ENCODE results near the gene GPD1L. TPM values are rescaled to one million over a fixed set of nuclear protein-coding genes. Genes with fewer than 3 reads are reported as not detected.

GPD1L gene
- total and polyA plus RNA-seq, 2 donors from 2014 or later, result 31.1 to 35.5 TPM

DNA sequence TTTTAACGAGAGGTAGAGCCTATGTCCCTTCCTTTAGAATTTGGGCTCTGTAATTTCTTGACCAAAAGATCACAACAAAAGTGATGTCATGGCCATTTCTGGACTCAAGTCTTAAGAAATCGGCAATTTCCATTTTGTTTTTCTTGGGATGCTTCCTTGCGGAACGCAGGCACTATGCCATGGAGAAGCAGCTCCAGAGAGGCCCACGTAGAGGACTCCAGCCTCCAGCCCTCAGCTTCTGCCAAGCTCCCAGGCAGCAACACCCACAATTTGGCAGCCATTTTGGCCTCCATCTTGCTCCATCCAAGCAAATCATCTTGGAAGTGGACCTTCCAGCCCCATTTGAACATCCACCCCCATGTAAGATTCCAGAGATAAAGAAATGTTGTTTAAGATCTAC lies 6.0 kb upstream of the GPD1L start:
- no peaks in the 10 kb centered on the region for H3K4me1 ChIP-seq (ENCODE audit: control insufficient read depth in 2 of 3, insufficient read depth in 2 of 3, low read depth in 1 of 3, low read length in 3 of 3)
- FAIRE-seq (no peak), DNase-seq (no peak)
- intact Hi-C loops (cut with DNase I), result no loop called here
- TF ChIP-seq, protein P1, sequence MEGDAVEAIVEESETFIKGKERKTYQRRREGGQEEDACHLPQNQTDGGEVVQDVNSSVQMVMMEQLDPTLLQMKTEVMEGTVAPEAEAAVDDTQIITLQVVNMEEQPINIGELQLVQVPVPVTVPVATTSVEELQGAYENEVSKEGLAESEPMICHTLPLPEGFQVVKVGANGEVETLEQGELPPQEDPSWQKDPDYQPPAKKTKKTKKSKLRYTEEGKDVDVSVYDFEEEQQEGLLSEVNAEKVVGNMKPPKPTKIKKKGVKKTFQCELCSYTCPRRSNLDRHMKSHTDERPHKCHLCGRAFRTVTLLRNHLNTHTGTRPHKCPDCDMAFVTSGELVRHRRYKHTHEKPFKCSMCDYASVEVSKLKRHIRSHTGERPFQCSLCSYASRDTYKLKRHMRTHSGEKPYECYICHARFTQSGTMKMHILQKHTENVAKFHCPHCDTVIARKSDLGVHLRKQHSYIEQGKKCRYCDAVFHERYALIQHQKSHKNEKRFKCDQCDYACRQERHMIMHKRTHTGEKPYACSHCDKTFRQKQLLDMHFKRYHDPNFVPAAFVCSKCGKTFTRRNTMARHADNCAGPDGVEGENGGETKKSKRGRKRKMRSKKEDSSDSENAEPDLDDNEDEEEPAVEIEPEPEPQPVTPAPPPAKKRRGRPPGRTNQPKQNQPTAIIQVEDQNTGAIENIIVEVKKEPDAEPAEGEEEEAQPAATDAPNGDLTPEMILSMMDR (IDR thresholded peaks at IDR 0.05; ENCODE audit: borderline replicate concordance, extremely low read depth, insufficient read depth), result no peak
- no peak overlapping the region for H3K4me3 ChIP-seq (ENCODE audit: low read length in 3 of 3)
- H3K9me3 ChIP-seq (ENCODE audit: control insufficient read depth in 2 of 3, insufficient read depth in 1 of 3, low read length in 3 of 3), result peaks cover 0 to 12% (median 0%) of the 10 kb centered on the region in 3 donors
- H3K27ac ChIP-seq (ENCODE audit: low read depth in 2 of 2, low read length in 2 of 2), result no peak overlapping the region
- H3K36me3 ChIP-seq (ENCODE audit: control insufficient read depth in 2 of 3, insufficient read depth in 3 of 3, low read length in 3 of 3), result no peaks in the 10 kb centered on the region
- no peaks in the 10 kb centered on the region for H3K27me3 ChIP-seq (ENCODE audit: control insufficient read depth, insufficient read depth, low read length)
- H3K9ac ChIP-seq (ENCODE audit: low read length in 3 of 3), result no peak overlapping the region

DNA sequence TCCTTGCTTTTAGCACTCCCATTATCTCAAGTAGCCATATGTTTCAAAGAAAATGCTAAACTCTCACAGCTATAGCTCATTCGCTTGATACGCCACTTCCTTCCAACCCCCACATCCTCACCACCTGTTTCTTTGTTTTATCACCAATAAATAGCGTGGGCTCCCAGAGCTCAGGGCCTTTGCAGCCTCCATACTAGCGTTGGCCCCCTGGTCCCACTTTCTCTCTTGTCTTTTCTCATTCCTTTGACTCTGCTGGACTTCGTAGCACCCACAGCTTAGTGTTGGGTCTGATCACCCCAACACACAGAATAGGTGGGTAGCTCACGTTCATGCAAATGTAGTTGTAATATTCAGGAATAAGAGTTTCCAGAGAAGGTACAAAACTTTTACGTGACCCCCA lies 4.1 kb upstream of the GPD1L start:
- intact Hi-C loops (cut with DNase I), result no loop called here
- Histone ChIP-seq H3K4me3 (ENCODE audit: low read length in 3 of 3) (no peak overlapping the region), H3K36me3 (ENCODE audit: control insufficient read depth in 2 of 3, insufficient read depth in 3 of 3, low read length in 3 of 3) (no peaks in the 10 kb centered on the region), H3K9ac (ENCODE audit: low read length in 3 of 3) (no peak overlapping the region), H3K27ac (ENCODE audit: low read depth in 2 of 2, low read length in 2 of 2) (no peak overlapping the region), H3K27me3 (ENCODE audit: control insufficient read depth, insufficient read depth, low read length) (no peaks in the 10 kb centered on the region), H3K9me3 (ENCODE audit: control insufficient read depth in 2 of 3, insufficient read depth in 1 of 3, low read length in 3 of 3) (peaks cover 0 to 12% (median 0%) of the 10 kb centered on the region in 3 donors), H3K4me1 (ENCODE audit: control insufficient read depth in 2 of 3, insufficient read depth in 2 of 3, low read depth in 1 of 3, low read length in 3 of 3) (peaks cover 0 to 5% (median 4%) of the 10 kb centered on the region in 3 donors)
- DNase-seq, result no peak
- TF ChIP-seq, protein P1 (IDR thresholded peaks at IDR 0.05; ENCODE audit: borderline replicate concordance, extremely low read depth, insufficient read depth), result no peak
- FAIRE-seq, result no peak

DNA sequence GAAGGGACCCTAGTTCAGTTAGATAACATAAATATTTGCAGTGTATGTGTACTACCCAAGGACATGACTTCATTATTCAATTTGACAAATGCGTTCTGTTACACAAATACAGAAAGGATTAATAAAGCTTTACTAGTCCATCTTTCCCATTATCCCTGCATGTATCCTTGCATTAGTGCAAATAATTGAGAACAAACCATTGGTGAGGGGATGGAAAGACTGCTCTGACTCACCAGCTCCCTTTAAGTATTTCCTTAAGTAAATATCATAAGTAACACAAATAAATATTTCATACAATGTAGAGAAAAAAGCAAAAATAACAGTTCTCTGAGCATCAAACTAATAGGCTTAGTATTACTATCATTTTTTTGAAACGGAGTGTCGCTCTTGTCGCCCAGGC lies 1.9 kb upstream of the GPD1L start:
- Histone ChIP-seq H3K27ac (ENCODE audit: low read depth in 2 of 2, low read length in 2 of 2) (no peak overlapping the region), H3K9me3 (ENCODE audit: control insufficient read depth in 2 of 3, insufficient read depth in 1 of 3, low read length in 3 of 3) (peaks cover 0 to 12% (median 0%) of the 10 kb centered on the region in 3 donors), H3K27me3 (ENCODE audit: control insufficient read depth, insufficient read depth, low read length) (no peaks in the 10 kb centered on the region), H3K4me3 (ENCODE audit: low read length in 3 of 3) (no peak overlapping the region), H3K4me1 (ENCODE audit: control insufficient read depth in 2 of 3, insufficient read depth in 2 of 3, low read depth in 1 of 3, low read length in 3 of 3) (peaks cover 0 to 19% (median 15%) of the 10 kb centered on the region in 3 donors), H3K9ac (ENCODE audit: low read length in 3 of 3) (no peak overlapping the region), H3K36me3 (ENCODE audit: control insufficient read depth in 2 of 3, insufficient read depth in 3 of 3, low read length in 3 of 3) (no peaks in the 10 kb centered on the region)
- intact Hi-C loops (cut with DNase I), result no loop called here
- TF ChIP-seq, protein P1 (IDR thresholded peaks at IDR 0.05; ENCODE audit: borderline replicate concordance, extremely low read depth, insufficient read depth), result no peak
- no peak for FAIRE-seq
- no peak for DNase-seq

All from kidney (tissue), 14 donors.